ENCODE data around the gene SLC9A8. TPM values are rescaled to one million over a fixed set of nuclear protein-coding genes. Genes with fewer than 3 reads are reported as not detected.

The SLC9A8 gene
- total and polyA plus RNA-seq, 2 of the 4 experiments (the other 2 are of a cell fraction): 4.1 to 5.0 TPM

- TF ChIP-seq CTCF (conservative IDR thresholded peaks at IDR 0.05; ENCODE audit: low read depth, low read length): no peak
Measured at GRCh38 chr20:49887251-49888211, 74.9 kb downstream of the SLC9A8 start (continued).
